Kidney glomerular epithelial cell (primary cell): Measurements from ENCODE around the gene NELL1.
A peak's percentile ranks its signal among the peaks of the same experiment; 100 is the strongest.

Source experiments
- DNase-seq: peaks from one replicate; lab custom pipeline; 2025; lab: John Stamatoyannopoulos, UW

The NELL1 gene

GRCh38 chr11:20668844-20669819 lies at the start of gene NELL1:
Gene NELL1 (plus strand): TSS chr11:20669586.
- no peak for DNase-seq

DNA sequence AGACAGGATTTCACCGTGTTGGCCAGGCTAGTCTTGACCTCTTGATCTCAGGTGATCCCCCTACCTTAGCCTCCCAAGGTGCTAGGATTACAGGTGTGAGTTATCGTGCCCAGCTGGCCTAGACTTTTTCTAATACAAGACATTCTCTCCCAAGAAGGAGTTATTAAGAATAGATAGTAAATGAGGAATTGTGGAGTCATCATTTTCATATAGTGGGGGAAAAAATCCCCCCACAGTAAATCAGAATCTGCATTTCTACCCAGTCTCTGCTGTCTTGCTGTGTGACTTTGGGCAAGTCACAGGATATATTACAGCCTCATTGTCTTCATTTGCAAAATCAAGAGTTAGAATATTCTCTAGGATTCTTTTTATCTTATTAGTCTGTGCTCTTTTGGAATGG lies 48.4 kb upstream of the NELL1 start:
- DNase-seq: no peak

DNA sequence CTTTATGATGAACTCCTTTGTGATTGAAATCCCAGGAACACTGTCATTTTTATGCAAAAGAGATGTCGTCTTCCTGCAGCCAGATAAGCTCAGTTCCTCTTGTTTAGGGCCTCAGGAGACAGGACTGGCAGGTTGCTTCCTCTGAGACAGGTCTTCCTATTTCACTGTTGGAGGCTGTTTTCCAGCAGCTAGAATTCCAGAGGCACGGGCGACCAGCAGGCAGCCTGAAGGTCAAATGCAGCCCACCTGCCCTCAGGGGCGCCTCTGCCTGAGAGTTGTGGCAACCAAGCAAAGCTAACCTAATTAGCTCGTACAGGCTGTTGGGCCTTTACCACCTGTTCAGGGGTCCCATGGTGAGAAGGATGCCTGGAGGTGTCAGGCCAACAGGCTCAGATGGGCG lies 47.7 kb upstream of the NELL1 start:
- no peak for DNase-seq

GRCh38 chr11:20623252-20623651 lies 46.1 kb upstream of the NELL1 start:
- DNase-seq: no peak

GRCh38 chr11:20626279-20626678 lies 43.1 kb upstream of the NELL1 start:
- no peak for DNase-seq

- no peak for DNase-seq
Observed at GRCh38 chr11:20627026-20627425, 42.4 kb upstream of the NELL1 start.

DNA sequence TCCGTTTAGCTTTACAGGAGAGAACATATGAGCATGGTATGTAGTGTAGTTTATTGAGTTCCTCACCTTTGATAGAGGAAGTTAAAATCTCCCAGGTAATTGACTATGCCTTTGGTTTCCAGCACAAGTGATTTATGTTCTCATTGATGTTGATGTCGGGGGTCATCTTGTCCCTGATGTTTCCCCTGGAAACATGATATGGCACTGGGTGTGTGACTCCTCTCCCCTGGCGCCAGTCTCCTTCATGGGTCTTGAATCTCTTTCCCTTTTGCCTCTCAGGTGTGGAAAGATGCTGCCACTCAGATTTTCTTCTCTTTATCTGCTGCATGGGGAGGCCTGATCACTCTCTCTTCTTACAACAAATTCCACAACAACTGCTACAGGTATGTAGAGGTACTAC lies 41.7 kb upstream of the NELL1 start:
- no peak for DNase-seq

DNA sequence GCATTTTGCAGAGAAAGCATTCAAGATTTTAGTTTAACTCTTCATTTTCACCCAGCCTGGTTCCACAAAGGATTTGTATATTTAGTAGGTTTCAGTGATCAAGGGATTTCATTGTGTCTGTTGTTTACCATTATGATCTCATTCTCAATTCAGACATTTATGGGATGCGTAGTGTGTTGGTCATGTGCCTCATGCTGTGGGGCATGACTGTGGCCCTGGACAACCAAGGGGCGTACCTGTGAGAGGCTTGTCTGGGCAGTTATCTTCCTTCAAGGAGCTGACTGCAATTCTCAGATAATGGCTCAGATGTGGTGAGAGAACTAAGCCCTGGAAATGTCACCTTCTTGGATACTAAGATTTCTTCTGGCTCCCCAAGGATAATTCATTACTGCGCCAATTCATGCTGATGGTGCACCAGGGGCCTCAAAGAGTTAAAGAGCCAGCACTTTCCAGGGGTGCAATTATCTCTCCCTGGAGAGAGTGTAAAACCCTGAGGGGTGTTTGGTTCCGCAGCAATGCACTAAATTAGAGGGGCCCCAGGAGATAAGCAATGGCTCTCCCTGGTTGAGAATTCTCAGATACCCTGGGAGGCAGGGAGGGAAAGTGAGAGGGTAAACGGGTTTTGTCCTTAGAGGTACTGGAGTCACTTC lies 37.7 kb upstream of the NELL1 start:
- DNase-seq: no peak

GRCh38 chr11:20632169-20632532 lies 37.2 kb upstream of the NELL1 start:
- no peak for DNase-seq

DNA sequence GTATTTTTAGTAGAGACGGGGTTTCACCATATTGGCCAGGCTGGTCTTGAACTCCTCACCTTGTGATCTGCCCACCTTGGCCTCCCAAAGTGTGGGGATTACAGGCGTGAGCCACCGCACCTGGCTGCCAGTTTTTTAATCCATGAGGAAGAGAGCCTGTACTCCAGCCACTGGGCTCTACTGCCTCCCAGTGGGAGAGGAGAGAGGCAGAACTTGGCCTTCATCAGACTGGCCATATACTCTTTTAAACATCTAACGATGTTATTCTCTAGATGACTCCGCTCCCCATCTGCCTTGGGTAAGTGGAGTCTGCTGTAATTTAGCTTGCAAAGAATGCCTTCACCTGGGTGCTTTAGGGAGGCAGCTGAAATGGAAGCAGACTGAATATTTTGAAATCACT lies 35.3 kb upstream of the NELL1 start:
- DNase-seq: no peak

DNA sequence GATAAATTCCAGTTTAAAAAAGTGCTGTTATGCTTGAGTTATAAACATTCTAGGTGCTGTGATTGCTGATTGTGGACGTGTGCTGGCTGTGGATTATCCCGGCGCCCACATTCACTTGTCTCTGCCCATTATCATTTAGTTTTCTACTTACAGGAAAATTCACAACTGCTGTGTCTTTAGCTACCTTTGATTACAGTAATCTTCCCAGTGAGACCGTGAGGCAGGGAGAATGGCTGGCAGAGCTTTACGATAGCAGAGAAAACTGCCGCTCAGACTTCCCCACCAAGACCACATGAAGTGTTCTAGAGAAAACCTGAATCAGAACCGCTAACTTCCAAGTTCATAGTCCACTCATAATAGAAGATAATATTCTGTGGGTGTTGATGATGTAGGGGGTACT lies 34.6 kb upstream of the NELL1 start:
- DNase-seq: no peak

DNA sequence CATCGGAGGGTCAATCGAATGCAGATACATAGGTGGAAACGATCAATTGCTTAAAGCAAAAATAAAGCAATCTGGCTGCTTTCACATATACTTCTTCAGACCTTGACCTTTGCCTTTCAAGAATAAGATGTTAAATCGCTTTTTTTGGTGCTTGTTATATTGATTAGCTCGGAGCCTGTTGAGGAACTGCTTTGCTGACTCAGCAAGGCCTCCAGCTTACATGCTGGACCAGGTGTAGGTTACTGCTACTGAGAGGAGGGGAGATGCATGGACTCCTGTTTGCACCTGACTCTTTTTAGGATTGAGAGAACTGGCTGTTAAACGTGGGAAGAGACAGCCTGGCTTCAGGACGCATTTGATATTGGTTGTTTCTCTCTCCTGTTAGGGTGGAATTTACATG lies 31.3 kb upstream of the NELL1 start:
- no peak for DNase-seq

- no peak for DNase-seq
Observed at GRCh38 chr11:20639688-20640087, 29.7 kb upstream of the NELL1 start.

DNA sequence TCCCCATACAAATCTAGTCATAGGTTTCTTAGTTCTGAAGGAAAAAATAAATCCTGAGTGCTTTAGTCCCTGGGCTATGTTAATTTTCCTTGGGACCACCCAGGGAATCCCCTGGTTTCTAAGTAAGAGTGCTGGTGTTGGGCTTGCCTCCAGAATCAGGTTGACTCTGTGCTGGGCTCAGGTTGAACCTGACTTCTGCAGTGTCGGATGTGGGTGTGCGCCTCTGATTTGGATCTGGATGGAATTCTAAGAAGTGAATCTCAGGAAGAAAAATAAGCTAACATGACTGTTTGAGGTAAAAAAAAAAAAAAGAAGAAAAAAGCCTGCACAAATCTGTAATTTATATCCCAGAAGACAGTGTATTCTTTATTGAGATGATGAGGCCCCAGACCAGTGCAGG lies 29.0 kb upstream of the NELL1 start:
- DNase-seq: no peak

DNA sequence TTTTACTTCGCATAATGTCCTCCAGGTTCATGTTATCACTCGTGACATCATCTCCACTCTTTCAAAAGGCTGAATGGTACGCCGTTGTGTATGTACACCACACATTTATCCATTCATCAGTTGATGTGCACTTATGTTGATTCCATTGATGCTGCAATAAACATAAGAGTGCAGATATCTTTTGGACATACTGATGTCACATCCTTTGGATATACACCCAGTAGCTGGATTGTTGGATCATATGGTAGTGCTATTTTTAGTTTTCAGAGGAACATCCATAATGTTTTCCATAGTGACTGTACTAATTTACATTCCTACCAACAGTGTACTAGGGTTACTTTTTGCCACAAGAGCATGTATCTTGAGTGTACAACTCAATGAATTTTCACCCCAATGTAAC lies 25.0 kb upstream of the NELL1 start:
- DNase-seq: no peak

DNA sequence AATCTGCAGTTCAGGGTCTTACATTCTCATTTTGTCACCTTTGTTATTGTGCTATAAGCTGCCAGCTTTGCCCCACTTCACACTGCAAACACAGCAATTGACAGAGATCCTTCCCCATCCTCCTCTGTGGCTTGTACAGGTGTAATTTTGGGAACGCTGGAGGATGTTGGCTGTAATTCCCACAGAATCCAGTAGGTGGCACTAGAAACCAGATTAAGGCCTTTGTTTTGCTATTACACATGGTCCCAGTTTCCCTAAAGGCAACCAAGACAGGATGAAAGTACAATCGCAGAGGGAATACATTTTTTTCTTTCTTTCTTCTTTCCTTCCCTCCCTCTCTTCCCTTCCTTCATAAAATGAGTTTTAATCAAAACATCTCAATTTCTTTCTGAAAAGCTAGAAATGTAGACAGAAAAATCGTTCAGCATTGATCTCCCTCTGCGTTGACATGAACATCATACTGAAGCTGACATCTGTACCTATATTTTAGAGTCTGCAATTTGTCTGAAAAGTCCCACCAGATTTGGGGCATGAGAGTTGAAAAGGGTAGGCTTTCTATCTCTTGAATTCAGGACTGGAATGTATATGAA lies 21.3 kb upstream of the NELL1 start:
- peak; percentile 11 for DNase-seq

- DNase-seq: no peak
Observed at GRCh38 chr11:20652150-20652806, 17.1 kb upstream of the NELL1 start.

DNA sequence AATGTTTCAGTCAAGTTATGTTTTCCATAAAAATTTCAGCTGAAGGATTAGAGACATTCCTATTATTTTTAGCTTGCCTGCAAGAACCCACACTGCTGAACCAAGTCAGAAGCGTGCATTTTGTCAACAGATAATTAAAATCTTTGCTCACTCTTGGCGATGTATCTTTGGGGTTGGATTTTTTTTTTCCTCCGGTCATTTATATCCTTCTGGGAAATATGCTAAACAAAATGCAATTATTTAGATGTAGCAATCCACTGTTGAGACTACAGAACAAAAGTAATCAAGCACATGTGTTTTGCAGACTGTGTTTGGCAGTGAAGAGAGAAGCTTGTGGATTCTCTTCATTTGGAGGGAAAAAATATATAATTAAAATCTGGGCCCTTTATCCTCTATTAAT lies 15.3 kb upstream of the NELL1 start:
- DNase-seq: no peak

DNA sequence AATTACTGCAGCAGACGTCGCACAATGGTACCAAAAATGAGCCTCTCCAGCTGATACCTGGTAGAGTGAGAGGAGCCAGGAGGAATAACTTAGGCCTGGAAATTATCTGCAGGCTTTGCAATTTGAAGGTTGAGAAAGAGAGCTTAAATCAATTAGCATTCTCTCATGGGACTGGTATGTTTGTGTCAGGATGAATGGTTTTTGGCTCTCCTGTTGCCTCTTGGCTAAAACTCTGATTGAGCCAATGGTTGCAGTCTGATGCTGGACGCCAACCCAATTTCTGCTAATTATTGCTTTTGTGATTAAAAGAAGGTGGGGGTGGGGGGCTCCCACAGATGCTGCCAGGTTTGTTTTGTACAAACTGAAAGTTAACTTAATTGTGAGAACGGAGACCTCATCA lies 12.5 kb upstream of the NELL1 start:
- no peak for DNase-seq

DNA sequence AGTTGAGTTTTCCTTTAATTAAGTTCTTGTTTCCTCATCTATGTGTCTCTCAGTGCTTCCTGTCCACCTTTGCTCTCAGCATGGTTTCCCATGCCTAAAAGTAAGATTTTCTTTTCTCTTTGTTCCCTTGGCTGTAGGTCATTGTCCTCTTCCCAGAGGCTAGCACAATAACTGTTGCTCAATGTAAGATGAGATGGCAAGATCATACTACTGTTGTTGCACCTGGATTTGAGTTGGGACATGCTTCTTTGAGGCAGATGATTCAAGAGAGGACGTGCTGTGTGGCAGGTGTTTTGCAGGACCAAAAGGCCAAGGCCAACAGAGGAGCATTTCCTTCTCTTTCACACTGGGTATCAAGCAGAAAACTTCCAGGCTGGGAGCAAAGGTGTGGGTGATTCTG lies 11.3 kb upstream of the NELL1 start:
- no peak for DNase-seq

GRCh38 chr11:20661445-20661844 lies 7.9 kb upstream of the NELL1 start:
- DNase-seq: no peak

DNA sequence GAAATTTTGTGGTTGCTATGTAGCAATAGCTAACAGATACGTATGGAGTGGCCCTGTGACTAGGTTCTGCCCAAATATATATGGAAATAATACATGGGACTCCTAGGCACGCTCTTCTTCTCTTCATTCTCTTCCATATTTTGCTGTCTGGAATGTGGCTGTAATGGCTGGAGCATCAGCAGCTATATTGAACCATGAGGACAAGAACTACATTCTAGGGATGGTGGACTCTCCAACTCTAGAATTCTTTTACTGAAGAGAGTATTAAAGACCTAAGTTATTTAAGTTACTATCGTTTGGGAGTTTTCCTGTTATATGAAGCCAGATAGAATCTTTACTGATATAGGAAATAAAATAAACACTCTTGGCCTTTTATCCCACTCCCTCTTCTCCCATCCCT lies 7.5 kb upstream of the NELL1 start:
- no peak for DNase-seq
